IMR-90 (cell line): ENCODE results near the gene MYPOP. TPM values are rescaled to one million over a fixed set of nuclear protein-coding genes. Genes with fewer than 3 reads are reported as not detected.

Experiments
- ATAC-seq: fragments of 200-7000 bp; cut with Tn5 transposase; 2 replicates; pipeline ENCODE4 v1.9.1; 2020; ENCODE audit warnings: low read depth, mild to moderate bottlenecking, moderate library complexity
- BruUV-seq: library from RNA; stranded (reverse); fragments of 400-500 nt; replicated peaks from 2 replicates; lab custom pipeline; 2021; lab: Mats Ljungman, UMichigan
- CTCF ChIA-PET: fragments of 300-600 bp; formaldehyde crosslinking; extraction: SDS; loops from one replicate; lab custom pipeline; 2021; ENCODE audit warnings: antibody characterized with exemption; lab: Yijun Ruan, JAX
- POLR2A ChIA-PET: fragments of 300-600 bp; sonication (Branson Sonifier 250); formaldehyde crosslinking; loops from one replicate; lab custom pipeline; 2022; ENCODE audit warnings: antibody characterized with exemption; ENCODE audit not compliant: unreplicated experiment; lab: Charles Lee
- DNase-seq: peaks from one replicate; pipeline ENCODE4 v3.0.0; 2013
- H2AFZ ChIP-seq: replicated peaks from 2 replicates; pipeline ENCODE3; 2013; ENCODE audit warnings: low read length, mild to moderate bottlenecking; ENCODE audit not compliant: poor library complexity
- H2AK5ac ChIP-seq: 2 replicates; pipeline ENCODE4 v1.6.1; 2013; ENCODE audit warnings: low read depth, low read length, inconsistent platforms
- H2AK9ac ChIP-seq: replicated peaks from 2 replicates; pipeline ENCODE3; 2013; ENCODE audit warnings: mild to moderate bottlenecking, low read depth, low read length, moderate library complexity; ENCODE audit not compliant: poor library complexity
- H2BK120ac ChIP-seq: 2 replicates; pipeline ENCODE4 v1.6.1; 2013; ENCODE audit warnings: low read depth, low read length, inconsistent platforms
- H2BK15ac ChIP-seq: 3 replicates; pipeline ENCODE4 v1.6.1; 2013; ENCODE audit warnings: low read depth, low read length, inconsistent platforms
- H2BK20ac ChIP-seq: 2 replicates; pipeline ENCODE4 v1.6.1; 2013; ENCODE audit warnings: low read depth, mild to moderate bottlenecking, inconsistent platforms, low read length, moderate library complexity
- H2BK5ac ChIP-seq: 2 replicates; pipeline ENCODE4 v1.6.1; 2013; ENCODE audit warnings: mild to moderate bottlenecking, low read depth, low read length, inconsistent platforms; ENCODE audit not compliant: poor library complexity, severe bottlenecking
- H3K14ac ChIP-seq: replicated peaks from 2 replicates; pipeline ENCODE4 v1.6.1; 2013; ENCODE audit warnings: low read depth, low read length, inconsistent platforms
- H3K18ac ChIP-seq: 2 replicates; pipeline ENCODE4 v1.6.1; 2013; ENCODE audit warnings: low read depth, low read length, control low read depth
- H3K23ac ChIP-seq: 2 replicates; pipeline ENCODE4 v1.6.1; 2013; ENCODE audit warnings: low read depth, low read length, inconsistent platforms
- H3K27ac ChIP-seq: 2 replicates; pipeline ENCODE4 v1.5.1; 2013; ENCODE audit warnings: mild to moderate bottlenecking, control low read depth, low read length; ENCODE audit not compliant: insufficient read depth
- H3K27me3 ChIP-seq: 2 replicates; pipeline ENCODE4 v1.6.1; 2013; ENCODE audit warnings: low read length; ENCODE audit not compliant: control insufficient read depth, insufficient read depth
- H3K36me3 ChIP-seq: 2 replicates; pipeline ENCODE4 v1.6.1; 2013; ENCODE audit warnings: low read length, mixed read lengths; ENCODE audit not compliant: control insufficient read depth, insufficient read depth
- H3K4ac ChIP-seq: 2 replicates; pipeline ENCODE4 v1.6.1; 2013; ENCODE audit warnings: low read depth, low read length, inconsistent platforms
- H3K4me1 ChIP-seq: 2 replicates; pipeline ENCODE4 v1.6.1; 2013; ENCODE audit warnings: low read length, mixed read lengths; ENCODE audit not compliant: control insufficient read depth, insufficient read depth
- H3K4me2 ChIP-seq: 2 replicates; pipeline ENCODE4 v1.6.1; 2013; ENCODE audit warnings: low read depth, mild to moderate bottlenecking, control low read depth, low read length, moderate library complexity
- H3K4me3 ChIP-seq: 2 replicates; pipeline ENCODE4 v1.5.1; 2013; ENCODE audit warnings: low read depth, mild to moderate bottlenecking, control low read depth, low read length, moderate library complexity; ENCODE audit not compliant: insufficient read depth
- H3K56ac ChIP-seq: 2 replicates; pipeline ENCODE4 v1.6.1; 2013; ENCODE audit warnings: low read length, inconsistent platforms; ENCODE audit not compliant: insufficient read depth; ENCODE audit errors: extremely low read depth
- H3K79me1 ChIP-seq, 2 experiments: 2 replicates each; pipeline ENCODE4 v1.6.1; 2013; ENCODE audit warnings: low read length in 2 of 2, inconsistent platforms in 1 of 2, low read depth in 1 of 2
- H3K9ac ChIP-seq: 2 replicates; pipeline ENCODE4 v1.6.1; 2013; ENCODE audit warnings: low read depth, low read length, control low read depth
- H3K9me1 ChIP-seq: 2 replicates; pipeline ENCODE4 v1.6.1; 2013; ENCODE audit warnings: low read length, inconsistent platforms; ENCODE audit not compliant: insufficient read depth
- H3K9me3 ChIP-seq: 2 replicates; pipeline ENCODE4 v1.6.1; 2013; ENCODE audit warnings: low read length; ENCODE audit not compliant: control insufficient read depth, insufficient read depth
- H4K20me1 ChIP-seq: 2 replicates; pipeline ENCODE4 v1.6.1; 2013; ENCODE audit warnings: low read length, inconsistent platforms; ENCODE audit not compliant: insufficient read depth
- H4K5ac ChIP-seq: 2 replicates; pipeline ENCODE4 v1.6.1; 2013; ENCODE audit warnings: mild to moderate bottlenecking, low read depth, low read length, control low read depth
- H4K8ac ChIP-seq, 2 experiments: 2 replicates each; pipeline ENCODE4 v1.6.1; 2013; ENCODE audit warnings: low read depth in 2 of 2, low read length in 2 of 2, control low read depth in 1 of 2, inconsistent platforms in 1 of 2
- H4K91ac ChIP-seq: 2 replicates; pipeline ENCODE4 v1.6.1; 2013; ENCODE audit warnings: low read depth, low read length, inconsistent platforms; ENCODE audit not compliant: insufficient read depth
- MXI1 ChIP-seq: IDR thresholded peaks from 2 replicates; pipeline ENCODE4 v1.6.1; 2012; ENCODE audit warnings: low read depth, mild to moderate bottlenecking, low read length, moderate library complexity, borderline replicate concordance
- NFE2L2 ChIP-seq: fragments of 150-350 bp; IDR thresholded peaks from 2 replicates; pipeline ENCODE4 v1.6.1; 2016; ENCODE audit warnings: low read depth, mild to moderate bottlenecking, low read length
- WGBS, 2 experiments: methylation state at CpG; one replicate each; pipeline versions ENCODE4 v1.1.5 to v1.1.7; 2013; ENCODE audit warnings: missing lambda C conversion rate in 2 of 2; ENCODE audit not compliant: insufficient read length in 1 of 2; ENCODE audit errors: extremely low coverage in 2 of 2; 5-methylcytosine and 5-hydroxymethylcytosine counted together
- dilution Hi-C: fragments of 300-500 bp; cut with HindIII; formaldehyde crosslinking; loops from one replicate; pipeline ENCODE4 v1.14.3; 2018; ENCODE audit warnings: low sequenced_read_pairs; ENCODE audit not compliant: unreplicated experiment
- in situ Hi-C: fragments of 300-500 bp; cut with MboI; formaldehyde crosslinking; loops from 3 replicates; pipeline ENCODE4 v1.14.3; 2019; ENCODE audit warnings: low sequenced_read_pairs, inconsistent platforms, mixed read lengths
- intact Hi-C: fragments of 100-400 bp; cut with micrococcal nuclease; formaldehyde crosslinking; loops from 2 replicates; pipeline ENCODE4 v1.10.0; 2022
- polyA plus RNA-seq, 3 experiments: library from polyadenylated mRNA; depleted of rRNA; stranded (reverse); fragments of >200 nt; gene quantifications; 2 replicates each; pipeline ENCODE4 v1.2.3, GENCODE V29; 2012; ENCODE audit warnings: low replicate concordance in 1 of 3
- total RNA-seq: library from RNA; depleted of rRNA; stranded (reverse); fragments of >200 nt; gene quantifications from 2 replicates; pipeline ENCODE4 v1.2.3, GENCODE V29; 2012

The MYPOP gene
- total and polyA plus RNA-seq, 2 of the 4 experiments (the other 2 are of a cell fraction): 0.36 to 2.8 TPM

- H2BK5ac ChIP-seq: no peak overlapping the region
- no peak overlapping the region for H4K91ac ChIP-seq
- no peak overlapping the region for H2BK15ac ChIP-seq
- no peaks in the 10 kb centered on the region for H3K36me3 ChIP-seq
- BruUV-seq: no TSS peak
- ChIA-PET CTCF (interaction anchor here (0.6 kb wide), 1 partner anchor 1211 kb away, joined by 3 read pairs; no protein-coding TSS in a partner anchor), POLR2A (no interaction called here)
- no peak overlapping the region for H3K56ac ChIP-seq
- no CpG with 5 or more reads among the region's 7 CpGs for WGBS, 2 experiments
- no peak overlapping the region for H3K23ac ChIP-seq
- ATAC-seq: no peak
- peaks cover 30% of the 10 kb centered on the region for H3K27me3 ChIP-seq
- no peaks in the 10 kb centered on the region for H4K20me1 ChIP-seq
- peaks cover 4% of the 10 kb centered on the region; the same call in 1 of the 2 replicates for H3K4me1 ChIP-seq
- H3K27ac ChIP-seq: no peak overlapping the region
- in situ Hi-C loops (no loop called here), intact Hi-C loops (no loop called here), dilution Hi-C loops (no loop called here)
- no peak overlapping the region for H3K4me2 ChIP-seq
- DNase-seq: no peak
- no peaks in the 10 kb centered on the region for H3K9me3 ChIP-seq
- no peak overlapping the region for H2AFZ ChIP-seq
- H2AK5ac ChIP-seq: no peak overlapping the region
- H3K14ac ChIP-seq: no peak overlapping the region
- no peak overlapping the region for H4K8ac ChIP-seq
- no peak overlapping the region for H2BK20ac ChIP-seq
- H3K4me3 ChIP-seq: no peak overlapping the region
- H3K79me1 ChIP-seq: no peaks in the 10 kb centered on the region
- H3K9me1 ChIP-seq: no peaks in the 10 kb centered on the region
- no peak overlapping the region for H3K18ac ChIP-seq
- no peak for TF ChIP-seq NFE2L2
- no peak for TF ChIP-seq MXI1
- H3K4ac ChIP-seq: no peak overlapping the region
- H2BK120ac ChIP-seq: no peak overlapping the region
- H3K9ac ChIP-seq: no peak overlapping the region
- no peak overlapping the region for H4K5ac ChIP-seq
- no peak overlapping the region for H2AK9ac ChIP-seq
Measured at GRCh38 chr19:45873219-45873772, 29.1 kb downstream of the MYPOP start.
